Measurements from ENCODE around the gene SPDYE8.
"Not testable (repeated sequence)": the region's sequence is repeated elsewhere in the genome, so short reads cannot be mapped to it uniquely, and the experiment has no call there.

DNA sequence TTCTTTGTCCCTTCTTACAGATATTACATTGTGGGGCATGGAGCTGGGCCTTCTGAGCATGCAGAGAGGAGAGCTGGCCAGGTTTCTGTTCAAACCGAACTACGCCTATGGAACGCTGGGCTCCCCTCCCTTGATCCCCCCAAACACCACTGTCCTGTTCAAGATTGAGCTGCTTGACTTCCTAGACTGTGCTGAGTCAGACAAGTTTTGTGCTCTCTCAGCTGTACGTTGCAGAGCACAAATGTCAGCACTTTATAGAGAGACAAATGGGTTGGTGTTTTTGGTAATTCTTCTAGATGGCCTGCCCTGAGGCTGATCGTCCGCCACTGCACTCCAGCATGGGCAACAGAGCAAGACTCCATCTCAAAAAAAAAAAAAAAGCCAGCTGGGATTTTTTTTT lies 58.1 kb downstream of the SPDYE8 start:
- TF ChIP-seq POLR2A (IDR thresholded peaks at IDR 0.05) = not testable (repeated sequence)
- TF ChIP-seq, protein P1, sequence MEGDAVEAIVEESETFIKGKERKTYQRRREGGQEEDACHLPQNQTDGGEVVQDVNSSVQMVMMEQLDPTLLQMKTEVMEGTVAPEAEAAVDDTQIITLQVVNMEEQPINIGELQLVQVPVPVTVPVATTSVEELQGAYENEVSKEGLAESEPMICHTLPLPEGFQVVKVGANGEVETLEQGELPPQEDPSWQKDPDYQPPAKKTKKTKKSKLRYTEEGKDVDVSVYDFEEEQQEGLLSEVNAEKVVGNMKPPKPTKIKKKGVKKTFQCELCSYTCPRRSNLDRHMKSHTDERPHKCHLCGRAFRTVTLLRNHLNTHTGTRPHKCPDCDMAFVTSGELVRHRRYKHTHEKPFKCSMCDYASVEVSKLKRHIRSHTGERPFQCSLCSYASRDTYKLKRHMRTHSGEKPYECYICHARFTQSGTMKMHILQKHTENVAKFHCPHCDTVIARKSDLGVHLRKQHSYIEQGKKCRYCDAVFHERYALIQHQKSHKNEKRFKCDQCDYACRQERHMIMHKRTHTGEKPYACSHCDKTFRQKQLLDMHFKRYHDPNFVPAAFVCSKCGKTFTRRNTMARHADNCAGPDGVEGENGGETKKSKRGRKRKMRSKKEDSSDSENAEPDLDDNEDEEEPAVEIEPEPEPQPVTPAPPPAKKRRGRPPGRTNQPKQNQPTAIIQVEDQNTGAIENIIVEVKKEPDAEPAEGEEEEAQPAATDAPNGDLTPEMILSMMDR (IDR thresholded peaks at IDR 0.05) = not testable (repeated sequence)

Measured in Peyer's patch (tissue), 4 donors.